ENCODE data around the gene UTS2. TPM values are rescaled to one million over a fixed set of nuclear protein-coding genes. Genes with fewer than 3 reads are reported as not detected.

Gene UTS2
- total and polyA plus RNA-seq, 2 of the 4 experiments (the other 2 are of a cell fraction): not detected

GRCh38 chr1:7838714-7839113 is 14.2 kb downstream of the UTS2 start:
- H3K4ac ChIP-seq (ENCODE audit: low read depth, low read length): no peak overlapping the region
- no peak overlapping the region for H3K18ac ChIP-seq (ENCODE audit: low read depth, low read length)
- no TSS peak for BruUV-seq (replicated peaks)
- no peaks in the 10 kb centered on the region for H3K4me1 ChIP-seq (ENCODE audit: control insufficient read depth, insufficient read depth, low read length)
- no peak overlapping the region for H4K91ac ChIP-seq (ENCODE audit: insufficient read depth, low read depth, low read length)
- H3K9me3 ChIP-seq (ENCODE audit: control insufficient read depth, insufficient read depth, low read length): peaks cover 5% of the 10 kb centered on the region
- H3K14ac ChIP-seq (replicated peaks; ENCODE audit: low read depth, low read length): no peak overlapping the region
- in situ Hi-C loops (cut with MboI; ENCODE audit: low sequenced_read_pairs): no loop called here
- H2BK120ac ChIP-seq (ENCODE audit: low read depth, low read length): no peak overlapping the region
- no peaks in the 10 kb centered on the region for H3K9me1 ChIP-seq (ENCODE audit: insufficient read depth, low read length)
- ATAC-seq (ENCODE audit: low read depth) (no peak), DNase-seq (no peak)
- ChIA-PET POLR2A (ENCODE audit: unreplicated experiment) (no interaction called here), CTCF (no interaction called here)
- no peak overlapping the region for H3K56ac ChIP-seq (ENCODE audit: extremely low read depth, insufficient read depth, low read length)
- TF ChIP-seq RFX5 (IDR thresholded peaks at IDR 0.05; ENCODE audit: low read depth, low read length): no peak
- TF ChIP-seq CEBPB (IDR thresholded peaks at IDR 0.05; ENCODE audit: low read depth, low read length): no peak
- TF ChIP-seq NFE2L2 (IDR thresholded peaks at IDR 0.05; ENCODE audit: low read depth, low read length): no peak
- TF ChIP-seq POLR2A (IDR thresholded peaks at IDR 0.05; ENCODE audit: low read depth, low read length): no peak
- no peak for TF ChIP-seq FOS (IDR thresholded peaks at IDR 0.05; ENCODE audit: low read depth, low read length)
- no peak for TF ChIP-seq MAZ (IDR thresholded peaks at IDR 0.05; ENCODE audit: borderline replicate concordance, low read depth, low read length)
- no peak for TF ChIP-seq CTCF (conservative IDR thresholded peaks at IDR 0.05; ENCODE audit: low read depth, low read length)
- no peak for TF ChIP-seq RAD21 (IDR thresholded peaks at IDR 0.05; ENCODE audit: low read length)
- TF ChIP-seq RCOR1 (IDR thresholded peaks at IDR 0.05; ENCODE audit: insufficient replicate concordance, low read length): no peak
- no peak overlapping the region for H2AFZ ChIP-seq (replicated peaks; ENCODE audit: low read length, poor library complexity)
- H2BK15ac ChIP-seq (ENCODE audit: low read depth, low read length): no peak overlapping the region
- dilution Hi-C loops (cut with HindIII; ENCODE audit: low sequenced_read_pairs, unreplicated experiment): no loop called here
- no peak overlapping the region for H3K23ac ChIP-seq (ENCODE audit: low read depth, low read length)
- H3K27me3 ChIP-seq (ENCODE audit: control insufficient read depth, insufficient read depth, low read length): no peaks in the 10 kb centered on the region
- no peak overlapping the region for H2BK20ac ChIP-seq (ENCODE audit: low read depth, low read length)
- no peak overlapping the region for H2AK9ac ChIP-seq (replicated peaks; ENCODE audit: low read depth, low read length, poor library complexity)
- no peak overlapping the region for H3K4me2 ChIP-seq (ENCODE audit: low read depth, low read length)
- H4K8ac ChIP-seq (ENCODE audit: low read depth in 2 of 2, low read length in 2 of 2): no peak overlapping the region
- no CpG with 5 or more reads among the region's 2 CpGs for WGBS, 2 experiments (ENCODE audit: extremely low coverage in 2 of 2, insufficient read length in 1 of 2)
- no peak overlapping the region for H2BK5ac ChIP-seq (ENCODE audit: low read depth, low read length, poor library complexity, severe bottlenecking)
- H3K4me3 ChIP-seq (ENCODE audit: insufficient read depth, low read depth, low read length): no peak overlapping the region
- no peak overlapping the region for H4K5ac ChIP-seq (ENCODE audit: low read depth, low read length)
- no peak overlapping the region for H3K27ac ChIP-seq (ENCODE audit: insufficient read depth, low read length)
- H4K20me1 ChIP-seq (ENCODE audit: insufficient read depth, low read length): no peaks in the 10 kb centered on the region
- intact Hi-C loops (cut with micrococcal nuclease): no loop called here
- H3K9ac ChIP-seq (ENCODE audit: low read depth, low read length): no peak overlapping the region
- no peak overlapping the region for H2AK5ac ChIP-seq (ENCODE audit: low read depth, low read length)
- H3K36me3 ChIP-seq (ENCODE audit: control insufficient read depth, insufficient read depth, low read length): peaks cover 14% of the 10 kb centered on the region
- no peaks in the 10 kb centered on the region for H3K79me1 ChIP-seq (ENCODE audit: low read depth in 1 of 2, low read length in 2 of 2)
